HEK293 (cell line): ENCODE measurements around the gene ANKRD44.

ENCODE experiments used
- KLF16 ChIP-seq: fragments of 450-650 bp; formaldehyde crosslinking; IDR thresholded peaks from 2 replicates; pipeline ENCODE4 v1.5.1; 2017; ENCODE audit warnings: missing biosample characterization, missing genetic modification characterization
- ZNF175 ChIP-seq: fragments of 450-650 bp; formaldehyde crosslinking; IDR thresholded peaks from 2 replicates; pipeline ENCODE4 v1.5.1; 2016; ENCODE audit warnings: missing biosample characterization, missing genetic modification characterization

DNA sequence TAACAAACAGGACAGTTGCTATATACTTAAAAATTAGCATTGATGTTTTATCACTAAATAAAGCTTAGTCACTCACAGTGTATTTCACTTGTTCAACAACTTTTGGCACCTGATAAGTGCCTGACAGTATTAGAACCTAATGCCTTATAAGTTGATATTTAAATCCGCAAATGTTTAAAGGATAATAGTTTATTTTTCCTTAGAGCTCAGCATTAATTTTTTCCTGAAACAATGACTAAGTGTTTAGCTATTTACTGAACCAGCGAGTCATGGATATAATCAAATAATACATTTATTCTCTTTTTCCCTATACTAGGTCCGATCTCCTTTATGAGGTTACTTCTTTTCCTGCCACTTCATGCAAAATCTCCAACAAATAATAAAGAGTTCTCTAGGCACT, 238.0 kb downstream of the ANKRD44 start:
- TF ChIP-seq KLF16 (no peak), ZNF175 (no peak)
